Activated T-cell treated with anti-CD3 and anti-CD28 coated beads, Interleukin-2, amount 50 U/mL, for 1 hour (primary cell): ENCODE data around the gene OR4D10.
"Not testable (repeated sequence)": the region's sequence is repeated elsewhere in the genome, so short reads cannot be mapped to it uniquely, and the experiment has no call there.

Source experiments
- DNase-seq: peaks from one replicate; pipeline ENCODE4 v3.0.0-alpha.2; 2020

Gene OR4D10

DNA sequence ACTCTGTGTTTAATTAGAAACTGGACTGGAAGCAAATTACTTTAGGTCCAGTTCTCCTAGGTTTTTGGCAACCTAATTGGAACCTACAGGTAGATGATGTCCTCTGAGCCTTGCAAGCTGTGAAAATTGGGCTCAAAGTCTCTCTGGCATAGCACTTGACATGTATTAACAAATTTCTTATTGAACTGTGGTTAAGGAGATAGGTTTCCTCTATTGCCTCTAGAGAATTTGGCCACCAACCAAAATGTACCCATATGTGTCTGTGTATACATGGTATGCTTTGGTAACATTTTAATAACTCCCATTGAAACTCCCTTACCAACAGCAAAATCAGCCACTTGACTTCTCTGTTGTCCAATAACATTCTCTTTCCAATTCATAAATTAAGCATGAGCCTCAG is at the start of gene OR4D10:
Gene OR4D10 (plus strand): TSS at position 301 of the 400 bp plus-strand sequence. CDS start 4,115 bp downstream, outside the sequence.
- no peak for DNase-seq

DNA sequence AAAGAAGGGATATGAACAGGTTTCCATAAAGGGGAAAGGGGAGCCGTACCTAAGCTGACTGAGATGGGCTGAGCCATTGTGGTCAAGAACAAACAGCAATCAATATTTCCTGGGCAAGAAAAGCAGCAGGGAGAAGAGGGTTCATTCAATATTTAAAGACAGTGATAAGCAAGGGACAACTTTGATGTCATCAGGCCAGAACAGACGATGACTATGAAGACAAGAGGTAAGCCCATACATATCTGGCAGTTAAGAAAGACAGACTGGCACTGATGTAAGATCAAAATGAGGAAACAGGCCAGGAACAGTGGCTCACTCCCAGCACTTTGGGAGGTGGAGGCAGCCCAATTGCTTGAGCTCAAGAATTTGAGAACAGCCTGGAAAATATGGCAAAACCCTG is 49.3 kb upstream of the OR4D10 start:
- DNase-seq = no peak

DNA sequence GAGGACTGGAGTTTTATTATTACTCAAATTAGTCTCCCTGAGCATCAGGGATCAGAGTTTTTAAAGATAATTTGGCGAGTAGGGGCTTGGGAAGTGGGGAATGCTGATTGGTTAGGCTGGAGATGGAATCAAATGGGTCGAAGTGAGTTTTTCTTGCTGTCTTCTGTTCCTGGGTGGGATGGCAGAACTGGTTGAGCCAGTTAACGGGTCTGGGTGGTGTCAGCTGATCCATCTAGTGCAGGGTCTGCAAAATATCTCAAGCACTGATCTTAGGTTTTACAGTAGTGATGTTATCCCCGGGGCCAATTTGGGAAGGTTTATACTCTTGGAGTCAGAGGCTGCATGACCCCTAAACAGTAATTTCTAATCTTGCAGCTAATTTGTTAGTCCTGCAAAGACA is 48.0 kb upstream of the OR4D10 start:
- no peak for DNase-seq

DNA sequence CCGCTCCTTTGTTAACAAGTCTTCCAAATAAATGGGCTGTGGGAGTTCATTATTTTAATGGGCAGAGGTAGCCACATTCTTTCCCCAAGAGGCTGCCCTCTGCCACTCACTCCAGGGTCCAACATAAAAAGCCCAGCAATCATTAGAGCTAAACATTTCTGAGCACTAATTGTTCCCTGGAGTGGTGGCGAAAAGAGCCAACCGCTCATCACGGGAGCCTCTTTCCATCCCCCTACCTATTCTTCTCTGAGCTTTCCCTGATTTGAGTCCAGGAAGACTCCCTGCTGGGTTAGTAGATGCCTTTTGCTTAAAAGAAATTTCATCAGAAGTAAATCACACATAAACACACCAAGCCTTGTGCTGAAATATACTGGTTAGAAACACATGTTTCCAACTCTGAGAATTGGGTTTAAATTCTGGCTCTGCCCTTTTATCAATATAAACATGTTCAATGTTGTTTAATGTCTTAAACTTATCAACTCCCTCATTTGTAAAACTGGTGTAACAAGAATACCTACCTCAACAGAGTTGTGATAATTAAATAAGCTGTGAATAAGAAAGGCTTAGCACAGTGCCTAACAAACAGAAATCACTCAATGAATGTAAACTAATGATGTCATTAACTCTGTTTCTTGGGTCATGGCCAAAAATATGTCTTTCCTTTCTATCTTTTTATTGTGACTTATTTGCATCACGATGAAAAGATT is 46.6 kb upstream of the OR4D10 start, which contains the start of gene OR5A2:
Gene OR5A2 (minus strand): TSS at position 53 of the 707 bp plus-strand sequence. CDS start 3,460 bp downstream, outside the sequence.
- no peak for DNase-seq

DNA sequence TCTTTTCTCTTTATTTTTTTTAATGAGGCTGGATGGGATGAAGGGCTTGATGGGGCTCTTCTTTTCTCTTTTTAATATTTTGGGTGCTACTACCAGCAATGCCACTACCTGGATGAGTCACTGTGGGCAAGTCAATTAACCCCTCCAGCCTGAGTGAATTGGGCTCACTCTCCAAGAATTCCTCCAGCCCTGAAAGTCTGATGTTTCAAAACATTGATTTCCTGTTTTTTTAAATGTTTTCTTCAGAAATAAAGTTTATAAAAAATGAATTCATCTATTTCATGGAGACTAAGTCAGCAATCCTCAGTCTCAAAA is 46.1 kb upstream of the OR4D10 start:
- no peak for DNase-seq

DNA sequence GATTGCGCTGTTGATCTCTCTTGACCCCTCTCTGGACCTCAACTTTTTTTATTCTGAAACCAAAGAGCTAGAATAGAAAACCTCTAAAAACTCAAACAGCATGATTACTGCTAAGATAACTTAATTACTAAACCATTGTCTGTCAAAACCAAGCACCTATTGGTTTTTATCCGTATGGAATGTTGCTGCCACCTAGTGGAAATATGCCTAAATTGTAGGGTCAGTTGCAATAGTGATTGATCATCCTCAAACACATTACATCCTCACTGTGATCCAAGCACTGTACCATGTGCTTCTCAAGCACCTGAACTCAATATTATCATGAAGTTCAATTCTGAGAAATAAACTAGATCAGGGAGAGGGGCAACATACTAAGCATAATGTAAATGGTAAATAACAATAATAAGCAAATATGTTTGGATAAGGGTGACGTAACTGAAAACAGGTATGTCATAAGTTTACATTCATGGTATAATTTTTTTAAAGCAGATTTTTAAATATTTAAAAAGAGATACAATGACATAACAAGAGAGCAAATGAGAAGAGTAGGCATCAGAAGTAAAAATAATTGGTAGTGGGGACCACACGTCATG is 43.1 kb upstream of the OR4D10 start:
- DNase-seq = no peak

DNA sequence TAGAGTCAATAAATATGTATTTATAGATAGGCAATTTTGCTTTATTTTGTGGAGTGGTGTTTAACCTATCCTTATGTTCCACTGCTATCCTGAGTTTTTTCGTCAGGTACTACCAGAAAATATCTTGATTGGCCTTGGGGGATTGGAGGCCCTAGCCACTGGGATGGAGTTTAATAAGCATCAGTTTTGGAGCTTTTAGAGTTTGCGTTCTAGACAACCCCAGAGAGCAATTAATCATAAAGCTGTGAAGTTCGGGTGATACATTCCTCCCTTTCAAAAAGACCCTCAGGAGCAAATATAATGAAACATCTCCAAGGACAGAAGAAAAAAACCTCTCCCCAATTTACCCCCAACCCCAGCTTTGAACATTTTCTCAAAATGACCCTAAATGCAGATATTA is 36.9 kb upstream of the OR4D10 start, which contains the start of gene OR5A1:
Gene OR5A1 (plus strand): TSS at position 301 of the 400 bp plus-strand sequence. CDS start 6,700 bp downstream, outside the sequence.
- no peak for DNase-seq

DNA sequence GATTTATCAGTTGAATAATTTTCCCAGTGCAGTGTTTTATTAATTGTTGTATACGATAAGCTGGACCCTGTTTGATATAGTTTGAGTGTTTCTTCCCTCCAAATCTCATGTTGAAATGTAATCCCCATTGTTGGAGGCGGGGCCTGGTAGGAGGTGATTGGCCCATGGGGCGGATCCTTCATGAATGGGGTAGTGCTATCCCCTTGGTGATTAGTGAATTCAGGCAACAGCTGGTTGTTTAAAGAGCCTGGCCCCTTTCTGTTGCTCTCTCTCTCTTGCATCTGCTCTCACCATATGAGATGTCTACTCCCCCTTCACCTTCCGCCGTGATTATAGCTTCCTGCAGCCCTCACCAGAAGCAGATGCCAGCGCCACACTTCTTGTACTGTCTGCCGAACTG is 35.3 kb upstream of the OR4D10 start:
- DNase-seq = no peak

DNA sequence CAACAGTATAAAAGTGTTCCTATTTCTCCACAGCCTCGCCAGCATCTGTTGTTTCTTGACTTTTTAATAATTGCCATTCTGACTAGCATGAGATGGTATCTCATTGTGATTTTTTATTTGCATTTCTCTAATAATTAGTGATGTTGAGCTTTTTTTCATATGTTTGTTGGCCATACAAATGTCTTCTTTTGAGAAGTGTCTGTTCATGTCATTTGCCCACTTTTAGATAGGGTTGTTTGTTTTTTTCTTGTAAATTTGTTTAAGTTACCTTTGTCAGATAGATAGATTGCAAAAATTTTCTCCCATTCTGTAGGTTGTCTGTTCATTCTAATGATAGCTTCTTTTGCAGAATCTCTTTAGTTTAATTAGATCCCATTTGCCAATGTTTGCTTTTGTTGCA is 27.5 kb upstream of the OR4D10 start:
- DNase-seq = not testable (repeated sequence)

DNA sequence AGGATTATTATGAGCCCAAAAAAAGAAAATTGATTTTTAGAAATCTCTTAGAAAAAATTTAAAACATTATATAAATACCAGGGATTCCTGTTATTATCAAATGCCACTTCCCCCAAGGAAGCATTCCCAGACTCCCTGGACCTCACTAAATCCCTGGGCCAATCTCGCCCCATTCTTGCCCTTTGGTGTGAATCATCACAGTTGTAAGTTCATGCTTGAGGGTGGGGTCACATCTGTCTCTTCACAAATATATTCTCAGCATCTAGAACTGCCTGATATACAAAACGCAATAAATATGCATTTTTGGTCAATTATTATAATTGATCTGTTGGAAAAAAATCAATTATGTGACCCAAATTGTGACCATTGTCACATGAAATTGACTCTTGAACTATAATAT is 24.6 kb upstream of the OR4D10 start:
- no peak for DNase-seq

DNA sequence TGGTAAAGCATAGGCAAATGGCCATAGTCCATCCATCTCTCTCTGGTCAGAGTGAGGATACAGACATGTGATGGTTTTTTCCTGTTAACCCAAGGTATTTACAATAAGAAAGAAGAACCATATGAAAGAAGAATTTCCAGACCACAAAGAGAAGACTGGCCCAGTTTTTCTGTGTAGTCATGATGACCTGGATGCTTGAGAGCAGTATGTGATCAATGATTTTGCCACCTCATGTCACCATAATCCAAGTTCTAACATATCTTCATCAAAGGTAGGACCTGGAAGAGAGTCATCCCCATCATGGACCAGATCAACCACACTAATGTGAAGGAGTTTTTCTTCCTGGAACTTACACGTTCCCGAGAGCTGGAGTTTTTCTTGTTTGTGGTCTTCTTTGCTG is 16.5 kb upstream of the OR4D10 start, which contains the start of gene OR4D6:
Gene OR4D6 (plus strand): TSS at position 301 of the 400 bp plus-strand sequence. CDS start 0 bp downstream, at position 301.
- no peak for DNase-seq

DNA sequence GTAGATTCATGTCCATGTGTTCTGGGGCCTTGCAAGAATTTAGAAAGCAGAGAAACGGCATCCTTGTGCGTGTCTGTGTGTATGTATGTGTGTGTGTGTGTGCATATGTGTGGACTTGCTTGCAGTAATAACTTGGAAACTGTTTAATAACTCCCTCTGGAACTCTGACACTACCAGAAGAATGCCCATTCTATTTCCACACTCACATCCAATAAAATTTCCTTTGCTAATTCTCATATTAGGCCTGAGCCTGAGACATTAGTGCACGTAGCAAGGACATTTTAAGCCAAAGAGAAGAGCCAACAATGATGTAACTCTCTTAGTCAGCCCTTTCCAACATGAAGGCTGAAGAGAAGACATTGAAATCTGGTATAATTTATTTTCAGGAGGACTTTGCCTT is 13.2 kb upstream of the OR4D10 start:
- no peak for DNase-seq

DNA sequence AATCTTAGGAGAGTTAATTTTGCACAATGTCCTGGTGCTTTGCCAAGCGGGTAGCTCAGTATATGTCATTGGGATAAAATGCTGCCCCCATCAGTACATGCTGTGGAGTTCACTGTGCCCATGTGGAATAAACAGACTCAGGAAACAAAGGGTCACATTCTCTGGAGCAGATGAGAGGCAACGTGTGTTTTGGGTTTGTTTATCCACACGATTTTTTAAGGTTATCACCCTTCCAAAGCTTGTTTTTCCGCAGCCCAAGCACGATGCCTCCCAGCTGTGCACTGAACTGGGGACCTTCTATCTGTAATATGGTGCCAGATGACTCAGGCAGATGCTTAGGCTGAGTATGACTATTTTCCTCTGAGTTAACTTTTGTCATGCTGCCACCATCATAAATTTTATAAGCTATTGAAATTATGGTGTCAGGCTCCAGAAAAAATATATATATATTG is 9.9 kb upstream of the OR4D10 start:
- DNase-seq = no peak

DNA sequence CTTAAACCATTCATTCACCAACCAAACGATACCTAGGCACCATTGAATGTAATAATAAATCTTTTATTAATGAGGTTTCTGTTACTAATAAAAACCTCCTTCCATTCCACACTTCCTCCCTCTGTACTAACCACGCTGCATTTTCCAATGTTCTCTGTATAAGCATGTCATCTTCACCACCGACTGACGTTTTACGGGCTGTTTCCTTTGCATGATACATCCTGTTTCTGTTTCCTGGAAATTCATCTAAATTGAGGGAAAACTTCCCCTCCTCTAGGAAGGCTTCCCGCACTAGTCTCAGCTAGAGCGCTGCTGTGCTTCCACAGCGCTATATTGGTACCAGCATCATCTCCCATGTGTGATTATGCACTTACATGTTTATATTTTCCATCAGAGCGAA is 2.1 kb downstream of the OR4D10 start:
- no peak for DNase-seq

DNA sequence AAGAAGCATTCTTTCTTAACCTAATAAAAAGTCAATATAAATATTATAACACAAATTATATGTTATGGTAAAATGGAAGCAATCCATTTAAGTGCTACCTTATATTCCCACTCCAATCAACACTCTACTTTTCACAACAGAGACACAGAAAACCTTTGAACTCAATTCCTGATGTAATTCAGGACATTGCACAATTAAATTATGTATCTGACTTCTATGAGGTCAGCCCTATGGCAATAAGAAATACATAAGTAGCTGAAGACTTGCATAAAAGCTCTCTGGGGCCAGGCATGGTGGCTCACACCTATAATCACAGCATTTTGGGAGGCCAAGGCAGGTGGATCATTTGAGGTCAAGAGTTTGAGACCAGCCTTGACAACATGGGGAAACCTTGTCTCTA is 6.8 kb downstream of the OR4D10 start:
- DNase-seq = no peak

DNA sequence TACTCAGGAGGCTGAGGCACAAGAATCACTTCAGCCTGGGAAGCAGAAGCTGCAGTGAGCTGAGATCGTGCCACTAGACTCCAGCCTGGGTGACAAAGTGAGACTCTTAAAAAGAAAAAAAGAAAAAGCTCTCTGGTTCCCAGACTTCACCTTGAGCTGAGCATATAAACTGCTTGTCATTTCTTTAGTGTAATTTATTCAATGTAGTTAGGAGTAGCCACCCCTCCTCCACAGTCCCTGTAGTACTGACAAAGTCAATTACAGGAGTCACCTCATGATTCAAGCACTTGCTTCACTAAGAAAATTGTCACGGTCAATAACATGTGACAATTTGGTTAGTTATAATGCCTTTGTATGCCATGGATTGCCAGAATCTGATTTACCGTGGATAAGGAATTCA is 7.2 kb downstream of the OR4D10 start:
- DNase-seq = no peak

DNA sequence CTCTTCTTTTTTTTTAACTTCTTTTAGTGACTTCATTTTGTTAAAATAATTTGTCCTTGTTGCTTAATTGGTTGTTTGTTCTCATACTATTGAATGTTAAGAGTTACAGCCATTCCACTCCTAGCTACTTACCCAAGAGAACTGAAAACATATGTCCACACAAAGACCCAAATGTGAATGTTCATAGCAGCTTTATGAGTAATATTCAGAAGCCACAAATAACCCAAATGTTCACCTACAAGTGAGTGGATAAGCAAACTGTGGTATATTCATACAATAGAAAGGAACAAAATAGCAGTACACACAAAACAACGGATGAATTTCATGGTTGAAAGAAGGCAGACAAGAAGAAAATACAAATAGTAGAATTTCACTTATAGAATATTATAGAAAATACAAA is 28.8 kb downstream of the OR4D10 start:
- no peak for DNase-seq

DNA sequence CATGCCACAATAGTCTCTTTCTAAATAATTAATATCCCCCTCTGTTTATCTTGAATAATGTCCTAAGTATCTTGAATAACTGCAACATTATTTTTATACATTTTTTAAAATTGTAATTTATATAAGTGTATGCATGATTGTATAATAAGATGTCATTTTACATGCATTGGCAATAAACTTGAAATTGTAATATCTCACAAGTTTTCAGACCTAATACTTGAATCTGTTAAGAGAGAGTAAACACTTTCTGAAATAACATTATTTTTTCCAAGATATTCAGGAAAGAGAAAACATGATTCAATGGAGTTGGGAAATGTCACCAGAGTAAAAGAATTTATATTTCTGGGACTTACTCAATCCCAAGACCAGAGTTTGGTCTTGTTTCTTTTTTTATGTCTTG is 30.2 kb downstream of the OR4D10 start, which contains the start of gene OR4D11:
Gene OR4D11 (plus strand): TSS at position 301 of the 400 bp plus-strand sequence. CDS start 0 bp downstream, at position 301.
- no peak for DNase-seq

DNA sequence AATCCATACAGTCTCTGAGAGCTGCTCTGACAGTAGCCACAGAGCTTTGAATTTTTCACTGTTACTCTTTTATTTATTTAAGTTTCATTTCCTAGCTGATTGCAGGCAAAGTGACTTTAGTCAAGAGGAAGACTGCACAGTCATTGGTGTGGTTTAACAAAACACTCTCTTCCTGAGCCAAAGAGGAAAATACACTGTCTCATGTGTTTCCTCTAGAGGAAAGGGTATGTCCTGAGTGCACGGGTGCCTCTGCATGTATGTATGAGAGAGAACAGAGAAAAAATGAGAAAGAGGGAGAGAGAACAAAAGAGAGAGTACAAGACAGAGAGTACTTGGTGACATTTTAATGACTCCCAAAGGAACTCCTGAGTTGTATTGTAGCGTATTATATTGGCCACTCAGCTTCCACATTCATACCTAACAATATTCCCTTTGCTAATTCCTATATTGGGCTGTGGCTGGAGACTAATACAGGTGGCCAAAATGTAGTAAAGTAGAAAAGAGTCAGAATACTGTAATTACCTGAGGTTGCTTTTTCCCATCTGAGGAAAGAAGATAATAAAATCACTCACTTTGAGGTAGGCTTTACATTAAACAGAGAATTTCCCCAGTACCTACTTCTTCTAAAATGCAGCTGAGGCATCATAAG is 38.0 kb downstream of the OR4D10 start, which contains the start of gene OR4D9:
Gene OR4D9 (plus strand): TSS at position 599 of the 649 bp plus-strand sequence. CDS start 3,374 bp downstream, outside the sequence.
- DNase-seq = no peak

DNA sequence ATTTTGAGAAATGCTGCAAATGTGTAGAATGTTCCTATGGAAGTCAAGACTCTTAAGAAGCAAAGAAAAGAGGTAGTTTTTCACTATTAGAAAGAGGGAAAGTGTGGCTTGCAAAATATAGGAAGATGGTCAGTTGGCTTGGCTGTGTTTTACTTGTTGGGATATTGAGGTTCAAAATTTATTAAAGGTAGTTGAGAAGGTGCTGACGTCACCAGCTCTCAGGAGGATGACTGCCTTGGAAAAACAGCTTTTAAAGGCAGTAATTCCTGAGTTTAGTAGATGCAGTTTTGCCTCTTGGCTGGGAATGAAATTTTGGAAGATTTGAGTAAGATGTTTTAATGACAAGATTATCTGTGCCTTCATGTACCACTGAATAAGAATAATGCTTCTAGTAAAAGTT is 38.6 kb downstream of the OR4D10 start:
- no peak for DNase-seq

DNA sequence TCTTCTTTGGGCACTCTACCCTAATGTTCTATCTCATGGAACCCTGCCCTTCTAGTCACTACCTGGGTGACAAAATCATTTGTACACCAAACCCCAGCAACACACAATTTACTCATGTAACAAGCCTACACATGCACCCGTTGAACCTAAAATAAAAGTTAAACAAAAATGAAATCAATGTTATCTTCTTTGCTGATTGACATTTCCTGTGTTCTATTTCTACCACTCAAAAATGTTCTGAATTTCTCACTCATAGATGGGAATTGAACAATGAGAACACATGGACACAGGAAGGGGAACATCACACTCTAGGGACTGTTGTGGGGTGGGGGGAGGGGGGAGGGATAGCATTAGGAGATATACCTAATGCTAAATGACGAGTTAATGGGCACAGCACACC is 47.0 kb downstream of the OR4D10 start:
- not testable (repeated sequence) for DNase-seq

DNA sequence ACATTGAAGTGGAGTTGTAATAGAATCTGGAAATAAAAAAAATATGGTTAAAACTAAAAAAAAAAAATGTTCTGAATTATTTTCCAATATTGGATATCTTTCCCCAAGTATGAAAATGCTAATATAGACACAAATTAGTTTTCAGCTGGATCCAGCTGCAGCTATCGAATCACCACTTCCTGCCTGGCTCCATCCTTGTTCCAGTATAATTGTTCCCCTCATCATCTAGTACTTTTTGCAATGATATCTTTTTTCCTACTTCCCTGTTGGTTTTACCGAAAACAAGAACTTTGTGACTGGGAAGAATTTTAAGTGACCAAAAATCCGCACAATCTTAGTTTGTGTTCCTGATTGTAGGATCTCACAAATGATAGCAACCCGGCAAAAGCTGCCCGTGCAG is 47.6 kb downstream of the OR4D10 start:
- no peak for DNase-seq

DNA sequence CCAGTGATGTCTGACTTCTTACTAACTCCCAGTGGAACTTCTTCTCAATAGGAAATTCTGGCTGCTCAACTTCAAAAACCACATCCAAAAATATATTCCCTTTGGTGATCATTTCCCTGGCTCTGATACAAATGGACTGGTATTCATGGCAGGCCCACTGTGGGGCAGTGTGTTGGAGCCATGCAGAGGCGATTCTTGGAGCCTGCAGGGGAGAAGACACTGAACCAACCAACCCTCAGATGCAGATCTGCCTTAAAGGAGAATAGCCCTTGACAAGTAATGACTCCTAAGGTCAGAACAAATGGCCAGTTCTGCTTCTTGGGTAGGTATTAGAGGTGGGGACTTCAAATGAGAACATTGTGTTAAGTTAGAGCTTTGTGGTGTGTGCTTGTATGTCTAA is 50.4 kb downstream of the OR4D10 start:
- DNase-seq = no peak

DNA sequence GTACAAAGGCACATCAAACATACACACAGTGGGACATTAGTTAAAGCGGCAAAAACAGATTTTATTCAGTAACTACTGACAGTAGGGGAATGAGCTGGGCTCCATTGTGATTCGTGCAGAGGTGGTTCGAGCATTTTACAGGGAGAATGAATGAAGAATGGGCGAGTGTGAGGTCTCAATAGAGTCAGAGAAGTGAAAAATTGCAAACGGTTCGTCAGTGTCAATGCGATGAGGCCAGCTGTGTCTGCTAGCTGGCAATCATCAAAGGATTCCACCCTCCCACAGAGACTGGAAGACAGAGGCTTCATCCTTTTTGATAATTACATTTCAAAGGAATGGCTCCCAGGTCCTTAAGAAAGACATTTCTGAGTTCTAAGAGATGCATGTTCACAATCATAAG is 55.6 kb downstream of the OR4D10 start:
- DNase-seq = no peak
